ENCODE data around the gene SLC26A8. TPM values are rescaled to one million over a fixed set of nuclear protein-coding genes. Genes with fewer than 3 reads are reported as not detected.
"Not testable (repeated sequence)": the region's sequence is repeated elsewhere in the genome, so short reads cannot be mapped to it uniquely, and the experiment has no call there.

Gene SLC26A8
- polyA plus RNA-seq, 3 donors, result 0.52 to 1.7 (median 1.5) TPM

DNA sequence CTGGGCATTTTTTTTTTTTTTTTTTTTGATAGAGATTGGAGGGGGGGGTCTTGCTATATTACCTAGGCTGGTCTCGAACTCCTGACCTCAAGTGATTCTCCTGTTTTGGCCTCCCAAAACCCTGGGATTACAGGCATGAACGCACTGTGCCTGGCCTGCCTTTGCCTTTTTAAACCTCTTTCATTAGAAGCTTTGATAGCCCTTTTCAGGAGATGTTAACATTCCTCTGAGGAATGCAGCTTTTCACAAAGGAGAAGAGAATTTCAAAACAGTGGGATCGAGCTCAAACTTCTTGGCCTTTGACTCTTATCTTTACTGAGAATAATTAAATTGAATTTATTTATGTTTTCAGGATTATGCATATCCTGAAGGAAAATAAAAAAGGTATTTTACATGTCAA is 31.3 kb downstream of the SLC26A8 start:
- Histone ChIP-seq H3K79me2 (ENCODE audit: insufficient read depth, low read length) (no peaks in the 10 kb centered on the region), H3K36me3 (replicated peaks in 1 of 2; ENCODE audit: control insufficient read depth in 1 of 2, insufficient read depth in 2 of 2, low read length in 2 of 2) (peaks cover 0 to 19% of the 10 kb centered on the region in 2 donors), H3K27me3 (ENCODE audit: control insufficient read depth in 2 of 2, insufficient read depth in 2 of 2, low read length in 2 of 2) (no peaks in the 10 kb centered on the region), H4K20me1 (ENCODE audit: insufficient read depth, low read length) (no peaks in the 10 kb centered on the region), H2AFZ (ENCODE audit: insufficient read depth, low read depth, low read length, poor library complexity, severe bottlenecking) (no peak overlapping the region), H3K27ac (ENCODE audit: low read depth in 1 of 2, low read length in 2 of 2) (no peak overlapping the region), H3K4me3 (replicated peaks in 1 of 3; ENCODE audit: low read depth in 2 of 3, low read length in 3 of 3) (no peak overlapping the region), H3K9me3 (replicated peaks in 1 of 2; ENCODE audit: control insufficient read depth in 1 of 2, insufficient read depth in 1 of 2, low read length in 2 of 2) (no peaks in the 10 kb centered on the region), H3K9ac (ENCODE audit: insufficient read depth, low read length, poor library complexity, severe bottlenecking) (no peak overlapping the region), H3K4me2 (replicated peaks; ENCODE audit: extremely low read depth, low read length, poor library complexity, severe bottlenecking) (no peak overlapping the region), H3K4me1 (ENCODE audit: control insufficient read depth in 1 of 2, insufficient read depth in 2 of 2, low read length in 2 of 2) (no peaks in the 10 kb centered on the region)
- TF ChIP-seq, protein P1, sequence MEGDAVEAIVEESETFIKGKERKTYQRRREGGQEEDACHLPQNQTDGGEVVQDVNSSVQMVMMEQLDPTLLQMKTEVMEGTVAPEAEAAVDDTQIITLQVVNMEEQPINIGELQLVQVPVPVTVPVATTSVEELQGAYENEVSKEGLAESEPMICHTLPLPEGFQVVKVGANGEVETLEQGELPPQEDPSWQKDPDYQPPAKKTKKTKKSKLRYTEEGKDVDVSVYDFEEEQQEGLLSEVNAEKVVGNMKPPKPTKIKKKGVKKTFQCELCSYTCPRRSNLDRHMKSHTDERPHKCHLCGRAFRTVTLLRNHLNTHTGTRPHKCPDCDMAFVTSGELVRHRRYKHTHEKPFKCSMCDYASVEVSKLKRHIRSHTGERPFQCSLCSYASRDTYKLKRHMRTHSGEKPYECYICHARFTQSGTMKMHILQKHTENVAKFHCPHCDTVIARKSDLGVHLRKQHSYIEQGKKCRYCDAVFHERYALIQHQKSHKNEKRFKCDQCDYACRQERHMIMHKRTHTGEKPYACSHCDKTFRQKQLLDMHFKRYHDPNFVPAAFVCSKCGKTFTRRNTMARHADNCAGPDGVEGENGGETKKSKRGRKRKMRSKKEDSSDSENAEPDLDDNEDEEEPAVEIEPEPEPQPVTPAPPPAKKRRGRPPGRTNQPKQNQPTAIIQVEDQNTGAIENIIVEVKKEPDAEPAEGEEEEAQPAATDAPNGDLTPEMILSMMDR (IDR thresholded peaks at IDR 0.05), result no peak
- no peak for DNase-seq
- Mint-ChIP-seq H3K36me3 (peaks cover 28 to 45% of the 10 kb centered on the region in 2 donors), H3K9me3 (peaks cover 0 to 6% (median 0%) of the 10 kb centered on the region in 7 donors), H3K4me3 (no peak overlapping the region), H3K4me1 (peaks cover 2% of the 10 kb centered on the region), H3K27me3 (ENCODE audit: low read depth in 3 of 3) (peaks cover 1 to 3% (median 1%) of the 10 kb centered on the region in 3 donors), H3K27ac (no peak overlapping the region)
- intact Hi-C loops (cut with micrococcal nuclease), result no loop called here
- 100% methylated on average over 1 of the region's 3 CpGs for WGBS (ENCODE audit: insufficient coverage)

DNA sequence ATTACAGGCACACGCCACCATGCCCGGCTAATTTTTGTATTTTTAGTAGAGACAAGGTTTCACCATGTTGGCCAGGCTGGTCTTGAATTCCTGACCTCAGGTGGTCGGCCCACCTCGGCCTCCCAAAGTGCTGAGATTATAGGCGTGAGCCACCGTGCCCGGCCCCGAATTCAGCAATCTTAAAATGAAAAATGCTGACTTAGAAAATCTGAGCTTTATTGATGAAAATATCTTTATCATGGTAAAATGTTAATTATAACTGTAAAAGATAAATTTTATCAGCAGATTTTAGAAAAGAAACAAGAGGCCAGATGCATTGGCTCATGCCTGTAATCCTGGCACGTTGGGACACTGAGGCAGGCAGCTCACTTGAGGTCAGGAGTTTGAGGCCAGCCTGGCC is 36.4 kb downstream of the SLC26A8 start:
- H4K20me1 ChIP-seq (ENCODE audit: insufficient read depth, low read length); H3K36me3 ChIP-seq (replicated peaks in 1 of 2; ENCODE audit: control insufficient read depth in 1 of 2, insufficient read depth in 2 of 2, low read length in 2 of 2); H2AFZ ChIP-seq (ENCODE audit: insufficient read depth, low read depth, low read length, poor library complexity, severe bottlenecking); DNase-seq; H3K27me3 ChIP-seq (ENCODE audit: control insufficient read depth in 2 of 2, insufficient read depth in 2 of 2, low read length in 2 of 2); H3K4me3 Mint-ChIP-seq; H3K9me3 ChIP-seq (replicated peaks in 1 of 2; ENCODE audit: control insufficient read depth in 1 of 2, insufficient read depth in 1 of 2, low read length in 2 of 2); H3K4me3 ChIP-seq (replicated peaks in 1 of 3; ENCODE audit: low read depth in 2 of 3, low read length in 3 of 3); H3K4me1 Mint-ChIP-seq; intact Hi-C loops (cut with micrococcal nuclease); H3K9me3 Mint-ChIP-seq; H3K27ac Mint-ChIP-seq; H3K79me2 ChIP-seq (ENCODE audit: insufficient read depth, low read length); H3K4me2 ChIP-seq (replicated peaks; ENCODE audit: extremely low read depth, low read length, poor library complexity, severe bottlenecking); H3K9ac ChIP-seq (ENCODE audit: insufficient read depth, low read length, poor library complexity, severe bottlenecking); H3K4me1 ChIP-seq (ENCODE audit: control insufficient read depth in 1 of 2, insufficient read depth in 2 of 2, low read length in 2 of 2); H3K27me3 Mint-ChIP-seq (ENCODE audit: low read depth in 3 of 3); H3K27ac ChIP-seq (ENCODE audit: low read depth in 1 of 2, low read length in 2 of 2): not testable (repeated sequence)
- H3K36me3 Mint-ChIP-seq, result peaks cover 15 to 16% of the 10 kb centered on the region in 2 donors
- WGBS (ENCODE audit: insufficient coverage), result no CpG with 5 or more reads among the region's 9 CpGs

All from CD14-positive monocyte (primary cell).